SKM-1 (cell line): ENCODE data around the gene PTPRN2.

Source experiments
- DNase-seq: peaks from one replicate; lab custom pipeline; 2025; ENCODE audit not compliant: unreplicated experiment; lab: John Stamatoyannopoulos, UW

The PTPRN2 gene

DNA sequence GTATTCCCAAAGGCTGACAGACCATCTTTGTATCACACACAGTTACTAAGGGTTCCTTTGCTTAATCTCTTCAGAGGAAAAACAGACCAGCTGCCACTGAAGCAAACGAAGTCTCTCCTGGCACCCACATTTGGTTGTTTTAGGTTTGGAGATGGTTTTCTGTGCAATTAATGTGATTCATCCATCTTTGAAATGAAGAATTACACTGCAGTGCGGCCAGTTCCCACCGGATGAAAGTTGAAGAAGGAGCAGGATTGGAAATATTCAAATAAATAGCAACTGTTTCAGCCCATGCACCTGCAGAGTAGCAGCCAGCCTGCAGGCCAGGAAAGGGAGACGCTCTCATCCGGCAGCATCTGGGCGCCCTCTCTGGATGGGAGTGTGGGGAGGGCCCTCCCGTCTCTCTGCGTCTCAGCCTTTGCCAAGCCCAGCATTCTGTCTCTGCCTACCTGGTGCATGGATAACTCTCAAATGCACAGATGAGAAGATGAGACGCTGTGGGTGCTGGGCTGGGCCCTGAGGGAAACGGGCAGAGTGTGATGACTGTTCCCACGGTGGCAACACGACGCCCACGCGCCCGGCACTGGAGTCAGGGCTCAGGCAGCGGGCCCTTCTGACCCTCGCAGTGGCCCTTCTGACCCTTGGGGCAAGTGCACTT is 214.0 kb downstream of the PTPRN2 start:
- no peak for DNase-seq

- no peak for DNase-seq
Measured at GRCh38 chr7:158372400-158373342, 215.0 kb downstream of the PTPRN2 start.

- no peak for DNase-seq
Measured at GRCh38 chr7:158371856-158372255, 215.8 kb downstream of the PTPRN2 start.

- DNase-seq, result no peak
Measured at GRCh38 chr7:158369866-158370265, 217.8 kb downstream of the PTPRN2 start.

DNA sequence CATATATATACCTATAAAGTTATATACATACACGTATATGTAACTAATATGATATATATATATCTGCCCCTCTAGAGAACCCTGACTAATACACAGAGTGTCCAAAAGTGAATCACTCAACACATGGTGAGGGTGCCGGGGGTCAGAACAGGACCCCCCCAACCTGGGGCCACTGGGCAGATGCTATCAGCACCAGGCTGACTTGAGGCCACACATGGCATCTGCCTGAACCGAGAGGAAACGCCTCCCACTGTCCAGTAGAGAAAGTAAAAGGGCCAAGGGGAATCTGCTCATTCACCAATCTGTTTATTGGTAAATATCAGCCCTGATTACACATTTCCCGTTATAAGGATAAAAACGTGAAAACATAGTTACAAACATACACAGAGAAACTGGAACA is 218.3 kb downstream of the PTPRN2 start:
- DNase-seq, result no peak

DNA sequence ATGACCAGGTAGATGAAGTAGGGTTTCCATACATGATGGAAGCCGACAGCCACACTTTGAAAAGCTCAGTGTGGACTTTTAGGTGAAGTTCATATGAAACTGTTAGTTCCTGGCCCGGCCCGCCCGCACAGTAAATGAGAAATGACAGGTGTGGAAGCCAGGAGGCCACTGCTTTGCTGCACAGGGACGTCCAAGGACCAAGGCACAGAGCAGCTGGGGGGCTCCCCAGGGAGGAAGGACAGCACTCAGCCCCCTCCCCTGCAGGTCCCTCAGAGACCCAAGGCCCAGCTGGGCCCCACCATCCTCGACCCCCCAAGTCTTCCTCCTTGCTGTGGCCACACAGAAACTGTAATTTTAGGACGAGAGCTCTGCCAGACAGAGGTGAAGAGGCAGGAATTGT is 219.2 kb downstream of the PTPRN2 start:
- DNase-seq, result no peak

DNA sequence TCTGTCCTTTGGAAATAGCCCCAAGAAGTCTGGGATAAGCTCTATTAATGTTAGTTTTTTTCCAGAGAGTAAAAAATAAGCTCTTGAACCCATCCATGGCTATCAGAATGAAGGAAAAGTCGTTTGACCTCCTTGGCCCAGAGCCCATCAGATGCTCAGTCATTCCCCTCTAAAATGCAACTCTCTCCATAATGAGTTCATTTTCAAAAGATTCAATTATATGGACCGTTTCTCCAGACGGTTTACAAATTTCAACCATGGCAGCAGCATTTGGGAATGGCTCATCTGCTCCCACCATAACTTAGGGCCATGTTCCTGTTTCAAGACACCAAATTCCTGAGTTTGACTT is 220.0 kb downstream of the PTPRN2 start:
- no peak for DNase-seq

- DNase-seq, result no peak
Measured at GRCh38 chr7:158366916-158367633, 220.5 kb downstream of the PTPRN2 start.

DNA sequence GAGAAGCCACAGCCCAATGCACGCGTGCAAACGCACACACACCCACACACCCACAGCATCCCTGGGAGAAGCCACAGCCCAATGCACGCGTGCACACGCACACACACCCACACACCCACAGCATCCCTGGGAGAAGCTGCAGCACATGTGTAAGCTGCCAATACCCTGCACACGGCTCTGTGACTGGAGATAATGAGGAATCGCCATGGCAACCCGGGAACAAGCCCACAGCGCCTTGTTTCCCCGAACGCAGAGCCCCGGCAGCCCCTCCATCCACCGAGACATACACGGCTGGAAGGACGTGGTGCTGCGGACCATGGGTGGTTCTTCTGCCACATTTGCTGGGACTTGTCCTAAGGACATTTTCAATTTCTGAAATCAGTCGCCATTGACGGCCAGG is 221.3 kb downstream of the PTPRN2 start:
- DNase-seq, result no peak

GRCh38 chr7:158365267-158365666 is 222.4 kb downstream of the PTPRN2 start:
- DNase-seq, result no peak

DNA sequence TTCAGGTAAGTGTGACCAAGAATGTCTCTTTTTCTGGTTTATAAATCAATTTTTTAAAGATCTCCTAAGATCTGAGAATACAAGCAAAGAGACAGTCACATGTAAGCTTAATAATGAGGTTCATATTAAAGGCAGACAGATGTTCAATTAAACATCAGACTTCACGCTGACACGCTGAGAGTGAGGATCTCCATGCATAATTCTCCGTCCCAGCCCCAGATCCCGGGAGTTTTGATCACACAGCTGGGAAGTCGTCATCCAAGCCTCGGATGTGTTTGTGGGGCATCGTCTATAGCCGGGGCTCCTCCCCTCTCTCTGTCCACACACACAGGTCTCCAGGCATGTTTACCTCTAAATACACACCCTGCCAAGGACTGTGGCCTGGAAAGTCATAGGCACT is 223.2 kb downstream of the PTPRN2 start:
- DNase-seq, result no peak

- no peak for DNase-seq
Measured at GRCh38 chr7:158362912-158363905, 224.4 kb downstream of the PTPRN2 start.

- no peak for DNase-seq
Measured at GRCh38 chr7:158362001-158362400, 225.6 kb downstream of the PTPRN2 start.

GRCh38 chr7:158361326-158361946 is 226.2 kb downstream of the PTPRN2 start:
- no peak for DNase-seq

GRCh38 chr7:158358926-158359645 is 228.5 kb downstream of the PTPRN2 start:
- DNase-seq, result no peak

DNA sequence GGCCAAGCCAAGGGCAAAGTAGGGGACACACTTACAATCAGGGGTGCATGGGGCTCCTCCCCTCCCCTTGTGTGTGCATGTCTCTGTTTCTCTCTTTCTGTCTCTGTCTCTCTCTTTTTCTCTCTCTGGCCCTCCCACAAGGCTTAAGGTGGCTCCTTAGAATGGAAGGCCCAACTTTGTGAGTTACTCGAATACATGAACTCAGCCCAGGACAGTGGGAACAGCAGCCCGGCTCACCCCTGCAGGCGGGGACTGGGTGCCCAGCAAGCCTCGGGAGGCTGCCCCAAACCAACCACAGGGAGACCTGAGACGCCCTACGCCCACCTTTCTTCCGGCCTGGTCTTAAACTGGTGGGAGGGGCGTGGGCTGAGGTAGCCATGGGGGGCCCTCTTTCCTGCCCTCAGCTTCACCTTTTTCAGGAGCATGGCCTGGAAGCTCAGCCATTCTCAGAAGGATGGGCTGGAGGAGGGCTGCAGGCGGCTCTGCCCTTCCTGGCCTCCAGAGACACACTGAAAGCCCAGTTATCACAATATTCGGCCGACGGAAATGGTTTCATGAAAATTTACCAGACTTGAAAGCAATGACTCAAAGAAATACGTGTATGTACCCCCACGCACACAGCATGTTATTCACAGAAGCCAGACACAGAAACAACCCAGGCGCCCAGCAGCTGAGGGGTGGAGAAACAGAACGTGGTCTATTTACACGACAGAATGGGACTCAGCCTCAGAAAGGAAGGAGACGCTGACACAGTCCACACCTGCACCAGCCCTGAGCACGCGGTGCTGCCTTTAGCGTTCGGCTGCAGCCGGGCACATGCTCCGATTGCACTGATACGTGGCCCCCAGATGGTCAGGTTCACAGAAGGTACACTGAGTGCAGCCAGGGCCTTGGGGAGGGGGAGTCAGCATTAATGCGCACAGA is 229.5 kb downstream of the PTPRN2 start:
- no peak for DNase-seq

GRCh38 chr7:158357106-158357897 is 230.3 kb downstream of the PTPRN2 start:
- no peak for DNase-seq

- no peak for DNase-seq
Measured at GRCh38 chr7:158356454-158356853, 231.2 kb downstream of the PTPRN2 start.
